Subcutaneous adipose tissue (tissue), 4 donors: ENCODE data around the gene ETHE1. TPM values are rescaled to one million over a fixed set of nuclear protein-coding genes. Genes with fewer than 3 reads are reported as not detected.

ENCODE experiments used
- total RNA-seq, 4 donors: library from RNA; depleted of rRNA; stranded (reverse); fragments of >200 nt; gene quantifications; one replicate each; pipeline ENCODE4 v1.1.0, GENCODE V29; 2016
- TF ChIP-seq, protein P1 (sequence below): fragments of 450-650 bp; IDR thresholded peaks from one replicate; pipeline ENCODE4 v1.5.1; 2016; ENCODE audit warnings: low read depth, mild to moderate bottlenecking, control low read depth, antibody characterized with exemption, moderate library complexity

Gene ETHE1
- total RNA-seq, 4 donors from 2014 or later = 20.2 to 36.7 (median 31.3) TPM

DNA sequence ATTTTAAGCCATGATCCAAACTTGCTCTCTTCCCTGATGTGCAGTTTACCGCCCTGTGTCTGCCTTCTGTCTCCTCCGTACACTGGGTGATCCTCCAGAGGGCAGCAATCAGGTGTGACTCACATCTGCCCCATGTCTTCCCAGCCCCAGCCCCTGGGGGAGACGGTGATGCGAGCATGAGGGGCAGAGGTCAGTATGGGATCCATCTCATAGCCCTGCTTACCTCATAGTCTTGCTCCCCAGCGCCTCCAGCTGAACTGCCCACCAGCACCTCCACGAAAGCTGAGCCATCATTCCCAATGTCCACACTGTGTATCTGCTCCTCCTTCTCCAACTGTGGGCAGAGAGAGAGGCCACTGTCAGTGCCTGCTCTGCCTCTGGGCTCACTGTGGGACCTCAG lies 33.7 kb upstream of the ETHE1 start:
- TF ChIP-seq, protein P1, sequence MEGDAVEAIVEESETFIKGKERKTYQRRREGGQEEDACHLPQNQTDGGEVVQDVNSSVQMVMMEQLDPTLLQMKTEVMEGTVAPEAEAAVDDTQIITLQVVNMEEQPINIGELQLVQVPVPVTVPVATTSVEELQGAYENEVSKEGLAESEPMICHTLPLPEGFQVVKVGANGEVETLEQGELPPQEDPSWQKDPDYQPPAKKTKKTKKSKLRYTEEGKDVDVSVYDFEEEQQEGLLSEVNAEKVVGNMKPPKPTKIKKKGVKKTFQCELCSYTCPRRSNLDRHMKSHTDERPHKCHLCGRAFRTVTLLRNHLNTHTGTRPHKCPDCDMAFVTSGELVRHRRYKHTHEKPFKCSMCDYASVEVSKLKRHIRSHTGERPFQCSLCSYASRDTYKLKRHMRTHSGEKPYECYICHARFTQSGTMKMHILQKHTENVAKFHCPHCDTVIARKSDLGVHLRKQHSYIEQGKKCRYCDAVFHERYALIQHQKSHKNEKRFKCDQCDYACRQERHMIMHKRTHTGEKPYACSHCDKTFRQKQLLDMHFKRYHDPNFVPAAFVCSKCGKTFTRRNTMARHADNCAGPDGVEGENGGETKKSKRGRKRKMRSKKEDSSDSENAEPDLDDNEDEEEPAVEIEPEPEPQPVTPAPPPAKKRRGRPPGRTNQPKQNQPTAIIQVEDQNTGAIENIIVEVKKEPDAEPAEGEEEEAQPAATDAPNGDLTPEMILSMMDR = no peak

DNA sequence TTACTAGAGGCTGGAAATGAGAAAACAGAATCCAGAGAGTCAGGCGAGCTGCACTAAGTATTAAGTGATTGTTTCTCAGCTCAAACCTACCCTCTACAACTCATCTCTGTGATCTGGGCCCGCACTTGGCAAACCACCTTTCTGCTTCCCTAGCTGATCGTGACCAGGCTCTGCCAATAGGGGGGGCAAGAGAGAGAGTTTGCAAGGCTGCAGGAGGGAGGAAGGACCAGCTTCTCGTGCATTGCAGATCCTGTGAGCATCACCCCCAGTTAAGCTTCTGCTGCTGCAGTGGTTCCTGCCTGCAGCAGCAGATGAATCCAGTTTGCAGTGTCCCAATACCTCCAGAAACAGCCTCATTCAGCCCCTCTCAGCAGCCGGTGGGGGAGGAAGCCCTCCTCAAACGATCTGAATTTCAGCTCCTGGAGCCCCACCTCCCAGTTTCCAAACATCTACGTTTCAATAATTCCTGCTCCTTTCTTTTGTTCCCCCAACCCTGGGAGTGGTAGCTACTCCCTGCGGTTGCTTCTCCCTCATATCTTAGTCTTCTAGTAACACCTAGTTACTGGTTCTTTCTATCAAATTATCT lies 28.3 kb upstream of the ETHE1 start:
- TF ChIP-seq, protein P1 = no peak

DNA sequence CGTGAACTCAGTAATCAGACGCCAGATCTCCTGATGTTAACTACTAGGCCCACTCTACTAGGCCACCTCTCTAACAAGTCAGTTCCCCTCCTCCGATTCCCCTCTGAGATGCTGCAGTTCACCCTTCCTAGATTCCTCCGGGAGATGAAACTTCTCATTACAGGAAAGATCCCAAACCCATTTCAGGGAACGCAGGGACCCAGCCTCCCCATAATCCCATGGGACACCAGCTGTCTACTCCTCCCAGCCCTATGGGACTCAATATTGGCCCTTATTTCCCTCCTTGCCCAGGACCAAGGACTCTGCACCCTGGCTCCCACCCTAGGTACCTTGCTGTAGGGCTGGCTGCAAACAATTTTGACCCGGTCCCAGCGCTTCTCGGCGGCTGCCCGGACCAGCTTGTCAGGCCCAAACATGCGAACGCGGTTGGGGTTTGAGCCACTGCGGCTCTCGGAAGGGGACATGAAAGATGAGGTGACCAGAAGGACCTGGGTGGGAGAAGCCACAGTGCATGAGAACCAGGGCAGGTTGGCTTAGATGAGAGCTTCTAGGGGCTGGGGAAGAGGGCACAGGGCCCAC lies 27.4 kb upstream of the ETHE1 start:
- TF ChIP-seq, protein P1 = no peak

DNA sequence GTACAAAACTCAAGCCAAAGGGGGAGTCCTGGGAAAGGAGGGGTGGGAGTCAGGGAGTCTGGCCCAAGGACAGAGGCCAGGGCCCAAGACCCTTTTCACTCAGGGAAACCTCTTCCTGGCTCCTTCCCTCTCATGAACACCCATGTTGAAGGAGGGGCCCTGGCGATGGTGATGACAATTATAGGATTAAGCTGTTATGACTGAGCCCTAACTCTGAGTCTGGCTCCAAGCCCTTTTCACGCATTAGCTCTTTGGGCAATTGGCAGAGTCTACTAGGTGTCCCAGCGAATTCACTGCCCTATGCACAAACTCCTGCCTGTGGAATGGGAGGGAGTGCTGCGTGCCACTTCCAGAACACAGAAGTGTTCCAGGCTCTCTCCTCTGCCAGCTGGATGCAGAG lies 26.7 kb upstream of the ETHE1 start:
- TF ChIP-seq, protein P1 = no peak

DNA sequence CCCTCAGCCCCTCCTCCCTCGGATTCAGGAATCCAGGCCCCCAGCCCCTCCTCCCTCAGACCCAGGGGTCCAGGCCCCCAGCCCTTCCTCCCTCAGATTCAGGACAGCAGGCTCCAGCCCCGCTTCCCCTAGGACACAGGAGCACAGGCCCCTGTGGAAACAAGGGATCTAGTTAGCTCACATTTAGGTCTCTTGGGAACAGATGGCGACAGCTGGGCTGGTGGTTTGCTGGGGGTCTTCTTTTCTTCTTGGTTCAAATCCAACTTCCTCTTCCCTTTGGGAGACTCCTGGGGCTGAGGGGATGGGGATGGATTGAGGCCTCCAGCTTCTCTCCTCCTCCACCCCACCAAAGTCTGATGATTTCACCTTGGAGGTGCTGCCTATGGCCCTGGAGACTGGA lies 25.6 kb upstream of the ETHE1 start:
- TF ChIP-seq, protein P1 = no peak

DNA sequence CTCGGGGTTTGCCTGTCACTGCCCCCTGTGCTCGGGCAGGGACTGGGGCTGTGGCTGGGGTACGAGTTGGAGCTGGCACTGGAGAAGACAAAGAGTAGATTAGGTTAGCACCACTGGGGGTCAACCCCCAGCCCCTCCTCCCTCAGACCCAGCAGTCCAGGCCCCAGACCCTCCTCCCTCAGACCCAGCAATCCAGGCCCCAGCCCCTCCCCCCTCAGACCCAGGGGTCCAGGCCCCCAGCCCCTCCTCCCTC lies 25.1 kb upstream of the ETHE1 start:
- TF ChIP-seq, protein P1 = no peak

DNA sequence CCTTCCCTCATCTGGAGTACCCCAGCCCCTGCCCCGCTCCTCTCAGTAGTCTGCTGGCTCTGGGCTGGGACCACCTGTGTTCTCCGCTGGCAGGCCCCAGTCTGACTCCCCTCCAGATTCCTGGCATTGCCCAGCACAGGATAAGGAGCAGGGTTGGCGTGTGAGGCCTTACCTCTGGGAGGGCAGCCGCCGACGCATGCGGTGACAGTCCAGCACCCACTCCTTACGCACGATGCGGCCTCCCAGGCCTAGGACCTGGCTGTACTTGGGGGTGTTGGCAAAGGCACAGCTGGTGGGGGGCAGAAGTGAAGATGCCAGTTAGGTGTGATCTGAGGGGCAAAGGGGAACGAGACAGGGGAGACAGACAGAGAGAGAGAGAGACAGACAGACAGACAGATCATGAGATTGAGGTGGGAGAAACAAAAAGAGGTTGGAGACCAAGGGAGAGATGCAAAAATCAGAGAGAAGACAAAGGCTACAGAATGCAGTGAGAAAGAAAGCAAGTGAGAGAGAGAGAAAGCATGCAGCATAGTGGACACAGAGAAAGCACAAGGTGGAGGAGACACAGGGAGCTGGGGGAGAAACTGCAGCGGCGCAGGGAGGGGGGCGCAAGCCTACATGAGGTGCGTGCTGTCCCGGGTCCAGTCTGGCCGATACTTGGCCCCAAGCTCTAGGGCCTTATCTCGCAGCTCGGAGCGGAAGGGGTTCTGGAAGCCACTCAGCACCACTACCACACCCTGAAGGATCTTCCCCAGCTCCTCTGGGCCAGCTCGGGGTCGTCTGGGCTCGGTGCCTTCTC lies 24.6 kb upstream of the ETHE1 start:
- TF ChIP-seq, protein P1 = no peak
